ENCODE measurements around the gene SSBP3.
"Not testable (repeated sequence)": the region's sequence is repeated elsewhere in the genome, so short reads cannot be mapped to it uniquely, and the experiment has no call there.

The SSBP3 gene

GRCh38 chr1:54394104-54394503 is 12.1 kb downstream of the SSBP3 start:
- DNase-seq (ENCODE audit: low spot score) = no peak
- FAIRE-seq = no peak

DNA sequence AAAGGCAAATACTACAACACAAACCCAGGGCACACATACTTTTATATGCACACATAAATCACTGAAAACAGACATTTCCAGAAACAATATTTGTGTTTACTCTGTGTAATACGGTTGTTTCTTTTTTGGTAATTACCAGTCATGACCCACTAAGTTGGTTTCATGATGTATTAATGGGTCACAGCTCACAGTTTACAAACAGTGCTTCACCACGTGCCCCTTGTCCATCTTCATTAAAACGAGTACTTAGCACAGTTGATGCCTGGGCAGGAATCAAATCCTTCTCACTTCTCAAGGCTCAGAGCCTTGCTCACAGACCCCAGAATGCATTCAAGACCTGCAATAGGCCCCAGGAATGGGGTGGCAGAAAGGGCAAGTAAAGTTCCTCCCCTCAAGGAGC is 13.8 kb downstream of the SSBP3 start:
- peak; percentile 13 for FAIRE-seq
- no peak for DNase-seq (ENCODE audit: low spot score)

- DNase-seq (ENCODE audit: low spot score) (no peak), FAIRE-seq (no peak)
Measured at GRCh38 chr1:54391450-54392209, 14.6 kb downstream of the SSBP3 start.

DNA sequence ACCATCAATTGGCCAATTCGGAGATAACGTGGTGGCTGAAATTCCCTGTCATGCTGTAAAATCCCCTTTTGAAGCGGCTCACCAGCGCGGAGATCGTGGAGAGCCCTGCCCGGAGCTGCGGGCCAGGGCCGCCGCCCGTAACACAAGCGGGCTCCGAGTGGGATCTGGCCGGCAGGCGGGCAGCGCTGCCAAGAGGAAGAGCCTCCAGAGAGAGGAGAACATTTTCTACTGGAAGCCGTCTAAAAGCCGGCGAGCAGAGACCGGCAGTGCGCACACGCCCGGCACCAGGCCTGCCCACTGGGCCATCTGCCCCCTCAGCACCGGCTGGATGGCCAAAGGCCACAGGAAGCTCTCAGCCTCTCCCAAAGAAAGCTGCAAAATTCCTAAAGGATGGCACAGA is 15.5 kb downstream of the SSBP3 start:
- DNase-seq (ENCODE audit: low spot score) (no peak), FAIRE-seq (no peak)

GRCh38 chr1:54389608-54390007 is 16.6 kb downstream of the SSBP3 start:
- not testable (repeated sequence) for FAIRE-seq; DNase-seq (ENCODE audit: low spot score)

DNA sequence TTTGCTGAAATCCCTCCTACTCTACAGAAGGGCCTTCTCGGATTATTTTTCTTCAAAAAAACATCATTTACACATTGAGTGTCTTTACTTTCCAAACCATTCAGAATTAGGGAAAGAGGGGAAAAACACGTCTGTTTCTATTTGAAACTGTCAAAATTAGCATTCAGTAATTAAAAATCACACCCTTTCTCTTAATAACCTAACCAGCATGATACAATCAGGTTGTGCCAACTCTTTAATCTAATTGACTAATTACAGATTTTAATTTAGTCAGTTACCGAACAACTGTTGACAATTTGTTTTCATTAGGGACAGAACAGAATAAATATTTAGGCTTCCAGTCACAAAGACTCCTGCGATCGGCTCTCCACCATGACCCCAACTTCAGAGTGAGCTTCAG is 18.8 kb downstream of the SSBP3 start:
- FAIRE-seq = no peak
- DNase-seq (ENCODE audit: low spot score) = no peak

GRCh38 chr1:54385727-54386022 is 20.5 kb downstream of the SSBP3 start:
- FAIRE-seq = no peak

DNA sequence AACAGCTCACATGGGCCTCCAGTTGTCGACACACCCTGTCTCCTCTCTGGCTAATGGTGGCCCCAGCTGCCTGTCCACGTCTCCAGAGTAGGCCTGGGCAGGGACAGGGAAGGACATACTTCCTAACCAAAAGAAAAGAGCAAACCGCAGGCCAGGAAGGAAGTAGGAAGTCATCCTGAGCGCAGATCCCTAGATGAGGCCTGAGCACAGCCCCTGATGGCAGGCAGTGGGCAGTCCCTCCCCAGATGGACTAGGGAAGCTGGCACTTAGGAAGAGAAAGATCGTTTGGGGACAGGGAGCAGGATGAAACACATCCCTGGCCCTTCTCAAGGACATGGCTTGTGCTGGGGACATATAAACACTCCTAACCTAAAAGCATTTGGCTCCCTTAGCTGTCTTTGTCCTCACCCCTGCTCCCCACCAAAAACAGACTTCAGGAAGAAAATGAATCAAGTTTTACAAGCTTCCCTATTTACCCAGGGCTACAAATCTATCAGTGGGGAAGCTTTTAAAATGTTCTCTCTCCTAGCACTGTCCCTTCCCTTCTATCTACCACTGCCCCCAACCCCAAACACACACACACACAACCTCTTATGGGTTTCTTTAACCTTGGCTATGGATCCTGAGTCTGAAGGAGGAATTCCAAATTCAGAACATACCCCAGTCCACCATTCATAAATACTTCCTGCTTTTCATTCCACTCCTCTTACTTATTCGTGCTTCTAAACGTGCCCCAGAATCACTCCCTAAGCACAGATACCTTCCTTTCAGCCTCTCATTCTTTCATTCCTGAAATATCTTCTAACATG is 21.1 kb downstream of the SSBP3 start:
- FAIRE-seq (no peak), DNase-seq (ENCODE audit: low spot score) (no peak)

More at GRCh38 chr1:54385727-54386022, 20.5 kb downstream of the SSBP3 start:
- no peak for DNase-seq (ENCODE audit: low spot score)

DNA sequence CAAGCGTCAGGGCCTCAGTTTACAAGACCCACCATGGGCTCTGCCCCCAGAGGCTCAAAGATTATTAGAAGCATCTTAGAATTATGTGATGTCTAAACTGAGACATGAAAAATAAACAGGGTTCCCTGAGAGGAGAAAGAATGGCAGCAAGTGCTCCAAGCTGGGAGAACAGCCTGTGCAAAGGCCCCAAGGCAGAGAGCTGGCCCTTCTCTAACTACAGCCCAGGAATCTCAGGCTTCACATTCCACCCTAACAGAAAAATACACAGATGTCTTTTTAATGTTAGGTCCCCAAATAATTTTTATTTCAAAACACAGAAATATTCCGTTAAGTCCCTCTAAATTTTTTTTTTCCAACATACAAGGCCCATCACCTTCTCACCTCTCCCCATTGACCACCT is 21.7 kb downstream of the SSBP3 start:
- FAIRE-seq = no peak

GRCh38 chr1:54381524-54381923 is 24.7 kb downstream of the SSBP3 start:
- DNase-seq (ENCODE audit: low spot score) (no peak), FAIRE-seq (no peak)

More for the DNA sequence above, 21.7 kb downstream of the SSBP3 start:
- DNase-seq (ENCODE audit: low spot score) = no peak

- DNase-seq (ENCODE audit: low spot score) = no peak
- no peak for FAIRE-seq
Measured at GRCh38 chr1:54380290-54380882, 25.8 kb downstream of the SSBP3 start.

DNA sequence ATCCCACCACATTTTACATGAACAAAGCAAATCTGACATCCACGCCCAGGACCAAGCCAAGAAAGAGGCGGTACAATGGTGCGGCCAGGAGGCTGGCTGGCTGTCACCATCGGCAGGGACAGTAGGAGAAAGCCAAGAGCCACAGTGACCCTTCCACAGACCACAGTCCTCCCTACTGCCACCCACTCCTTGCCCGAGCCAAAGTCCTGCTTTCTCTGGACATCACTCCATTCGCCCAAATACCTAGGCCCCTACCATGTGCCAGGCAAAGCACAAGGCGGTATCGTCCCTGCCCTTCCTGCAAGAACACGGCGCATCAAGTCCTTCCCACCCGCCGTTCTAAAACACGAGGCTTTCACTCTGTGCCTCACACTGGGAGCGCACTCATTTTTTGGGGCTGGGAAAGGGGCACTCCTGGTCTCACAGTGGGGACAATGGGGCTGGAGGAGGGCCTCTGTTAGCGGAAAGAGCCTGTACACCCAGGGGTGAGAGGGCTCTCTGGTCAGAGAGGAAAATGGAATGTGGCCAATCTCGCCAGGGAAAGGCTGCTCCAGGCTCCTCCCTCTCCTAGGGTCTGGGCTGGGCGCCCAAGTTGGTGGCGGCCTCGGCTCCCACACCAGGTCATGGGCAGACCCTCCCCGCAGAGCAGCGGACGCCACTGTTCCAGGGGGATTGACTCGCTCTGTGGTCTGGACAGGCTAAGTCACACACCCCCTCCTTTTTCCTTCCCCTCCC is 26.5 kb downstream of the SSBP3 start:
- DNase-seq (ENCODE audit: low spot score) (no peak), FAIRE-seq (no peak)

- DNase-seq (ENCODE audit: low spot score) (no peak), FAIRE-seq (no peak)
Measured at GRCh38 chr1:54378874-54379554, 27.2 kb downstream of the SSBP3 start.

- DNase-seq (ENCODE audit: low spot score) = no peak
- no peak for FAIRE-seq
Measured at GRCh38 chr1:54378157-54378873, 27.9 kb downstream of the SSBP3 start.

- DNase-seq (ENCODE audit: low spot score) (peak; percentile 30), FAIRE-seq (no peak)
Measured at GRCh38 chr1:54377040-54377691, 29.0 kb downstream of the SSBP3 start.

DNA sequence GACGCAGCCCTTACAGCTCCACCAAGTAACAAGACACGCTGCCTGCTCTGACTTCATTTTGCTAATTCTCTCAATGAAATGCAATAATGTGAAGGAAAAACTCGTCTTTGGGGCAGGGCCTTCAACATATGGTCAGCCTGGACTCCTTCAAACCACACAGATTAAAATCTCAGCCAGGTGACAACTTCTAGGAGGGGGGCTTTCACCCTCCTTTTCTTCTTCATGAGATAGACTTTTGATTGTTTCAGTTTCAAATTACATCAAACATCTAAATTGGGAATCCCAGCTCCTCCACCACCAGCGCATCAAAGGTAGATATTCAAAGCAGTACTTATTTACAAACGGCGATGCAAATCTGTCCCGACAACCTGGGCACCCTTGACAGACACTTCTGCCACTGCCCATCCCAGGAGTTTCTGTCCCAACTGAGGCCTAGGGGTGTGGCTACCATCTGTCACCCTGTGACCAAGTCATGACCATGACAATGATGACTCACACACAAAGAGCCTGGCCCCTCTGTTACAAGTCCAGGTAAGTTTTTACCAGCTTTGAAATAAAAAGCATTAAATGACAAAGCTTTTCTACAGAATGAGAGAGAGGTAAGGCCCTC is 29.7 kb downstream of the SSBP3 start:
- FAIRE-seq (no peak), DNase-seq (ENCODE audit: low spot score) (peak; percentile 11)

DNA sequence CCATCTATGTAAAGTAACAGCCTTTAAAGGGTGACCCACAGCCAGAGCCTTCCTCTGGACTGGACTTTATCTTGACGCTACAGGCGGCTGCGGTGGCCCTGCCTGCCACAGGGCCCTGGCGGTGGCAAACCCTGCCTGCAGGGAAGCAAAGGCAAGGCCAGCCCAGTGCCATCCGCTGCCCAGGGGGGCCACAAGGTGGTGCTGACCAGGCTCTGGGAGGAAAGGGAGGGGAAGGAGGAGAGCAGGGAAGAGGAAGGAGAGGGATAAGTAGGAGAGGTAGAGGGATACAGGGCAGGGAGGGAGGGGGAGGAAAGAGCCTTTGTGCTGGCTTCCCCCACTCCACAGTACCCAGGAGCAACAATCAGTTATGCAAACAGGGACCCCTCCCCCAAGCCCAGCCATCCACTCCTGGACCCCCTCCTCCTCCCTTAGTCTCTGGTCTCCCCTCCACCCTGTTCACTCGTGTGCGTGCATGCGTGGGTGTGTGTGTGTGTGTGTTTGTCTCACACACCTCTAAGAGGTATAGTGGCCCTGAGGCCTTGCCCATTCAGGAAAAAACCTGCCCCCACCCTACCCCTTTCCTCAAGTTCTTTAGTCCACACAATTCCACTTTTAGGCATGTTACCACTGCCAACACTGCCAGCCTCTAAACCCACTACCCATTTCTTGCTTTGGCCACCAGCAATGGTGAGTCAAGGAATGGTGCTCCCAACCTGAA is 30.3 kb downstream of the SSBP3 start:
- DNase-seq (ENCODE audit: low spot score) (no peak), FAIRE-seq (no peak)

- FAIRE-seq = no peak
- DNase-seq (ENCODE audit: low spot score) = no peak
Measured at GRCh38 chr1:54375298-54375697, 30.9 kb downstream of the SSBP3 start.

DNA sequence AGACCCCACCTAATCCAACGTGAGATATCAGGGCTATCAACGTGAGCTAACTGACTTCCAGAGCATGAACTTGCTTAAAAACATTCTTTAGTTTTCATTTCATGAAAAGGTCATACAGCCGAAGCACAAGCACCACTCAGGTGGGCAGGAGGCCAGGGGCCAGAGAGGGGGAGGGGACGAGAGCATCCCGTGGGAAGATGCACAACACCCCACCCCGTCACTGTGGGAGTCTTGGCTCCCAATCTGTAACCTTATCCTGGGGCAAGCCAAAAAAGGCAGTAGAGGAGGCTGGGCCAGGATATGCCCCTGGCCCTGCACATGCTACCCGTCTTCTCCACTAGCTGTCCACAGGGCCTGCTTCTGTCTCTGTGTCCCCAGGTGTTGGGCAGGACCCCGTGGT is 31.4 kb downstream of the SSBP3 start:
- DNase-seq (ENCODE audit: low spot score) (no peak), FAIRE-seq (no peak)
